Fibroblast of peridontal ligament (primary cell): Measurements from ENCODE around the gene CELA3B.
"Not testable (repeated sequence)": the region's sequence is repeated elsewhere in the genome, so short reads cannot be mapped to it uniquely, and the experiment has no call there.

ENCODE experiments used
- DNase-seq: peaks from one replicate; pipeline ENCODE4 v3.0.0-alpha.2; 2010; ENCODE audit errors: extremely low read depth

CELA3B gene

GRCh38 chr1:21976703-21977239 lies at the start of gene CELA3B:
TSS of gene CELA3B (plus strand) at chr1:21977022. CDS start at chr1:21977040, 18 bp downstream.
- not testable (repeated sequence) for DNase-seq

GRCh38 chr1:21927533-21928237 lies 49.1 kb upstream of the CELA3B start:
- peak; percentile 51 for DNase-seq

GRCh38 chr1:21930080-21930571 lies 46.7 kb upstream of the CELA3B start:
- no peak for DNase-seq

- no peak for DNase-seq
Observed at GRCh38 chr1:21930629-21931170, 46.1 kb upstream of the CELA3B start.

GRCh38 chr1:21931171-21932093 lies 45.4 kb upstream of the CELA3B start:
- DNase-seq: peak; percentile 90

GRCh38 chr1:21932127-21932526 lies 44.7 kb upstream of the CELA3B start:
- peak; percentile 85 for DNase-seq

GRCh38 chr1:21933397-21934248 lies 43.2 kb upstream of the CELA3B start:
- no peak for DNase-seq

- peak; percentile 52 for DNase-seq
Observed at GRCh38 chr1:21935393-21935804, 41.4 kb upstream of the CELA3B start.

- no peak for DNase-seq
Observed at GRCh38 chr1:21935891-21936365, 40.9 kb upstream of the CELA3B start.

- peak; percentile 24 for DNase-seq
Observed at GRCh38 chr1:21936366-21937031, 40.3 kb upstream of the CELA3B start.

- no peak for DNase-seq
Observed at GRCh38 chr1:21937034-21937371, 39.8 kb upstream of the CELA3B start, which contains the start of gene HSPG2. TSS of gene HSPG2 (minus strand) at chr1:21937310. CDS start at chr1:21937217, 93 bp downstream.

- DNase-seq: peak; percentile 71
Observed at GRCh38 chr1:21937372-21938121, 39.3 kb upstream of the CELA3B start.

GRCh38 chr1:21938732-21939538 lies 37.9 kb upstream of the CELA3B start:
- no peak for DNase-seq

GRCh38 chr1:21939650-21940374 lies 37.0 kb upstream of the CELA3B start:
- DNase-seq: peak; percentile 95

GRCh38 chr1:21940492-21940891 lies 36.3 kb upstream of the CELA3B start:
- DNase-seq: no peak

- DNase-seq: no peak
Observed at GRCh38 chr1:21941370-21941769, 35.5 kb upstream of the CELA3B start.

GRCh38 chr1:21942464-21942863 lies 34.4 kb upstream of the CELA3B start:
- no peak for DNase-seq
